MM.1S (cell line): ENCODE results near the gene FAR2.

ENCODE experiments used
- DNase-seq: peaks from one replicate; pipeline ENCODE4 v3.0.0-alpha.2; 2015
- H2AFZ ChIP-seq: fragments of 300-600 bp; sonication (generic); 2 replicates; pipeline ENCODE4 v1.6.0; 2016; ENCODE audit warnings: antibody characterized with exemption, low read length
- H3F3A ChIP-seq: fragments of 300-600 bp; sonication (generic); 2 replicates; pipeline ENCODE4 v1.6.1; 2016; ENCODE audit warnings: mild to moderate bottlenecking, antibody characterized with exemption, low read length, moderate library complexity, mixed read lengths; ENCODE audit not compliant: insufficient read depth
- H3K27ac ChIP-seq: fragments of 300-600 bp; sonication (generic); 2 replicates; pipeline ENCODE4 v1.5.1; 2016; ENCODE audit warnings: mild to moderate bottlenecking, low read length
- H3K27me3 ChIP-seq: fragments of 300-600 bp; sonication (generic); replicated peaks from 2 replicates; pipeline ENCODE4 v1.6.0; 2016; ENCODE audit warnings: low read length; ENCODE audit not compliant: insufficient read depth
- H3K36me3 ChIP-seq: fragments of 300-600 bp; sonication (generic); replicated peaks from 2 replicates; pipeline ENCODE4 v1.6.1; 2016; ENCODE audit warnings: mild to moderate bottlenecking, low read length, mixed read lengths; ENCODE audit not compliant: insufficient read depth
- H3K4me1 ChIP-seq: fragments of 300-600 bp; sonication (generic); 2 replicates; pipeline ENCODE4 v1.6.1; 2016; ENCODE audit warnings: low read length, mixed read lengths
- H3K4me2 ChIP-seq: fragments of 300-600 bp; sonication (generic); 2 replicates; pipeline ENCODE4 v1.6.0; 2016; ENCODE audit warnings: low read depth, low read length
- H3K4me3 ChIP-seq: fragments of 300-600 bp; sonication (generic); 2 replicates; pipeline ENCODE4 v1.5.1; 2016; ENCODE audit warnings: low read length, mixed read lengths
- H3K79me2 ChIP-seq: fragments of 300-600 bp; sonication (generic); 2 replicates; pipeline ENCODE4 v1.6.1; 2016; ENCODE audit warnings: mixed run types, low read length, mixed read lengths
- H3K9ac ChIP-seq: fragments of 300-600 bp; sonication (generic); 2 replicates; pipeline ENCODE4 v1.6.1; 2016; ENCODE audit warnings: low read length, mixed read lengths
- H3K9me2 ChIP-seq: fragments of 300-600 bp; sonication (generic); replicated peaks from 2 replicates; pipeline ENCODE4 v1.6.1; 2016; ENCODE audit warnings: mild to moderate bottlenecking, low read length, mixed read lengths; ENCODE audit not compliant: insufficient read depth
- H3K9me3 ChIP-seq: fragments of 300-600 bp; sonication (generic); replicated peaks from 2 replicates; pipeline ENCODE4 v1.6.1; 2016; ENCODE audit warnings: mild to moderate bottlenecking, low read length, mixed read lengths; ENCODE audit not compliant: insufficient read depth
- H4K20me1 ChIP-seq: fragments of 300-600 bp; sonication (generic); 2 replicates; pipeline ENCODE4 v1.6.1; 2016; ENCODE audit warnings: mild to moderate bottlenecking, low read length, moderate library complexity, mixed read lengths; ENCODE audit not compliant: insufficient read depth
- CTCF ChIP-seq: fragments of 300-600 bp; sonication (generic); IDR thresholded peaks from 2 replicates; pipeline ENCODE4 v1.5.1; 2016; ENCODE audit warnings: antibody characterized with exemption, low read length, mixed read lengths
- EZH2 ChIP-seq: fragments of 300-600 bp; sonication (generic); optimal IDR thresholded peaks from 2 replicates; pipeline ENCODE3; 2017; ENCODE audit warnings: low read depth, mild to moderate bottlenecking, antibody characterized with exemption, low read length, mixed read lengths
- EZH2phosphoT487 ChIP-seq: fragments of 300-600 bp; sonication (generic); IDR thresholded peaks from 2 replicates; pipeline ENCODE4 v1.6.1; 2018; ENCODE audit warnings: antibody characterized with exemption, low read length

Gene FAR2

GRCh38 chr12:29220632-29221336 lies 71.7 kb downstream of the FAR2 start:
- Histone ChIP-seq H3K4me3 (no peak overlapping the region), H3F3A (no peaks in the 10 kb centered on the region), H3K27me3 (no peaks in the 10 kb centered on the region), H3K4me1 (no peaks in the 10 kb centered on the region), H4K20me1 (no peaks in the 10 kb centered on the region), H3K79me2 (no peaks in the 10 kb centered on the region), H3K9ac (no peak overlapping the region), H3K9me2 (no peaks in the 10 kb centered on the region), H3K4me2 (no peak overlapping the region), H2AFZ (no peak overlapping the region), H3K9me3 (no peaks in the 10 kb centered on the region), H3K27ac (no peak overlapping the region), H3K36me3 (no peaks in the 10 kb centered on the region)
- TF ChIP-seq EZH2 (no peak), CTCF (no peak), EZH2phosphoT487 (no peak)
- no peak for DNase-seq

GRCh38 chr12:29222200-29222599 lies 73.1 kb downstream of the FAR2 start:
- Histone ChIP-seq H3K27me3 (no peaks in the 10 kb centered on the region), H3K36me3 (no peaks in the 10 kb centered on the region), H3K27ac (no peak overlapping the region), H3K9me2 (no peaks in the 10 kb centered on the region), H3K4me1 (no peaks in the 10 kb centered on the region), H3F3A (no peaks in the 10 kb centered on the region), H3K4me2 (no peak overlapping the region), H3K79me2 (no peaks in the 10 kb centered on the region), H3K9ac (no peak overlapping the region), H3K9me3 (no peaks in the 10 kb centered on the region), H3K4me3 (no peak overlapping the region), H4K20me1 (no peaks in the 10 kb centered on the region), H2AFZ (no peak overlapping the region)
- DNase-seq: no peak
- no peak for TF ChIP-seq EZH2phosphoT487
- no peak for TF ChIP-seq CTCF
- no peak for TF ChIP-seq EZH2

- no peak overlapping the region for H3K9ac ChIP-seq
- H3K27me3 ChIP-seq: no peaks in the 10 kb centered on the region
- no peak for DNase-seq
- H3K9me2 ChIP-seq: no peaks in the 10 kb centered on the region
- H3K9me3 ChIP-seq: no peaks in the 10 kb centered on the region
- H3F3A ChIP-seq: no peaks in the 10 kb centered on the region
- H3K4me1 ChIP-seq: no peaks in the 10 kb centered on the region
- H3K4me2 ChIP-seq: no peak overlapping the region
- H2AFZ ChIP-seq: no peak overlapping the region
- H3K4me3 ChIP-seq: no peak overlapping the region
- H4K20me1 ChIP-seq: no peaks in the 10 kb centered on the region
- H3K27ac ChIP-seq: no peak overlapping the region
- H3K79me2 ChIP-seq: no peaks in the 10 kb centered on the region
- TF ChIP-seq EZH2phosphoT487: no peak
- TF ChIP-seq EZH2: no peak
- TF ChIP-seq CTCF: no peak
- H3K36me3 ChIP-seq: no peaks in the 10 kb centered on the region
These were observed 74.3 kb downstream of the FAR2 start for GRCh38 chr12:29223426-29223825.
